GM21529 (cell line): ENCODE results near the gene CD82.
A peak's percentile ranks its signal among the peaks of the same experiment; 100 is the strongest.

ENCODE experiments used
- ATAC-seq: cut with Tn5 transposase; IDR thresholded peaks from one replicate; pipeline ENCODE4 v1.9.1; 2021; ENCODE audit not compliant: unreplicated experiment

CD82 gene

GRCh38 chr11:44565211-44565952 is at the start of gene CD82:
Gene CD82, plus strand, starts transcription at chr11:44565663. Its CDS starts 29,000 bp downstream, at chr11:44594663.
- peak; percentile 71 for ATAC-seq

GRCh38 chr11:44516688-44517507 is 48.6 kb upstream of the CD82 start:
- ATAC-seq, result no peak

GRCh38 chr11:44517541-44517940 is 47.9 kb upstream of the CD82 start:
- ATAC-seq, result no peak

GRCh38 chr11:44518968-44519550 is 46.4 kb upstream of the CD82 start:
- no peak for ATAC-seq

- ATAC-seq, result no peak
Measured at GRCh38 chr11:44519989-44520737, 45.3 kb upstream of the CD82 start.

GRCh38 chr11:44521148-44521547 is 44.3 kb upstream of the CD82 start:
- ATAC-seq, result no peak

- ATAC-seq, result no peak
Measured at GRCh38 chr11:44522294-44522693, 43.2 kb upstream of the CD82 start.

GRCh38 chr11:44524346-44524745 is 41.1 kb upstream of the CD82 start:
- ATAC-seq, result no peak

- ATAC-seq, result no peak
Measured at GRCh38 chr11:44524751-44525201, 40.7 kb upstream of the CD82 start.

GRCh38 chr11:44525473-44526252 is 39.8 kb upstream of the CD82 start:
- ATAC-seq, result no peak

GRCh38 chr11:44526438-44526837 is 39.0 kb upstream of the CD82 start:
- no peak for ATAC-seq

- ATAC-seq, result no peak
Measured at GRCh38 chr11:44527476-44527875, 38.0 kb upstream of the CD82 start.

- no peak for ATAC-seq
Measured at GRCh38 chr11:44528103-44528502, 37.4 kb upstream of the CD82 start.

- ATAC-seq, result no peak
Measured at GRCh38 chr11:44528581-44528980, 36.9 kb upstream of the CD82 start.

- ATAC-seq, result no peak
Measured at GRCh38 chr11:44529895-44530412, 35.5 kb upstream of the CD82 start.

- ATAC-seq, result no peak
Measured at GRCh38 chr11:44530413-44531115, 34.9 kb upstream of the CD82 start.

- ATAC-seq, result no peak
Measured at GRCh38 chr11:44531116-44531504, 34.4 kb upstream of the CD82 start.

- no peak for ATAC-seq
Measured at GRCh38 chr11:44531636-44532035, 33.8 kb upstream of the CD82 start.

- peak; percentile 76 for ATAC-seq
Measured at GRCh38 chr11:44532809-44533208, 32.7 kb upstream of the CD82 start.
